Choroid plexus epithelial cell (primary cell): ENCODE measurements around the gene C2orf49.

Experiments used
- DNase-seq: peaks from one replicate; pipeline ENCODE4 v3.0.0-alpha.2; 2010; ENCODE audit warnings: low read depth
- H3K4me3 ChIP-seq: 2 replicates; pipeline ENCODE4 v1.5.1; 2011; ENCODE audit warnings: low read depth, mild to moderate bottlenecking, control low read depth, low read length, moderate library complexity
- TF ChIP-seq, protein P1 (sequence below): conservative IDR thresholded peaks from 2 replicates; pipeline ENCODE4 v1.5.1; 2011; ENCODE audit warnings: low read depth, mild to moderate bottlenecking, control low read depth, inconsistent platforms, low read length, moderate library complexity

Gene C2orf49

GRCh38 chr2:105382177-105382576 lies 44.8 kb downstream of the C2orf49 start:
- H3K4me3 ChIP-seq, result no peak overlapping the region
- DNase-seq, result no peak
- TF ChIP-seq, protein P1, sequence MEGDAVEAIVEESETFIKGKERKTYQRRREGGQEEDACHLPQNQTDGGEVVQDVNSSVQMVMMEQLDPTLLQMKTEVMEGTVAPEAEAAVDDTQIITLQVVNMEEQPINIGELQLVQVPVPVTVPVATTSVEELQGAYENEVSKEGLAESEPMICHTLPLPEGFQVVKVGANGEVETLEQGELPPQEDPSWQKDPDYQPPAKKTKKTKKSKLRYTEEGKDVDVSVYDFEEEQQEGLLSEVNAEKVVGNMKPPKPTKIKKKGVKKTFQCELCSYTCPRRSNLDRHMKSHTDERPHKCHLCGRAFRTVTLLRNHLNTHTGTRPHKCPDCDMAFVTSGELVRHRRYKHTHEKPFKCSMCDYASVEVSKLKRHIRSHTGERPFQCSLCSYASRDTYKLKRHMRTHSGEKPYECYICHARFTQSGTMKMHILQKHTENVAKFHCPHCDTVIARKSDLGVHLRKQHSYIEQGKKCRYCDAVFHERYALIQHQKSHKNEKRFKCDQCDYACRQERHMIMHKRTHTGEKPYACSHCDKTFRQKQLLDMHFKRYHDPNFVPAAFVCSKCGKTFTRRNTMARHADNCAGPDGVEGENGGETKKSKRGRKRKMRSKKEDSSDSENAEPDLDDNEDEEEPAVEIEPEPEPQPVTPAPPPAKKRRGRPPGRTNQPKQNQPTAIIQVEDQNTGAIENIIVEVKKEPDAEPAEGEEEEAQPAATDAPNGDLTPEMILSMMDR, result no peak

GRCh38 chr2:105383432-105384166 lies 46.3 kb downstream of the C2orf49 start:
- TF ChIP-seq, protein P1, result no peak
- H3K4me3 ChIP-seq, result no peak overlapping the region
- no peak for DNase-seq

- H3K4me3 ChIP-seq, result no peak overlapping the region
- no peak for DNase-seq
- TF ChIP-seq, protein P1, result no peak
Measured at GRCh38 chr2:105384216-105384615, 46.9 kb downstream of the C2orf49 start.

GRCh38 chr2:105384861-105385260 lies 47.5 kb downstream of the C2orf49 start:
- no peak overlapping the region for H3K4me3 ChIP-seq
- TF ChIP-seq, protein P1, result no peak
- DNase-seq, result no peak

DNA sequence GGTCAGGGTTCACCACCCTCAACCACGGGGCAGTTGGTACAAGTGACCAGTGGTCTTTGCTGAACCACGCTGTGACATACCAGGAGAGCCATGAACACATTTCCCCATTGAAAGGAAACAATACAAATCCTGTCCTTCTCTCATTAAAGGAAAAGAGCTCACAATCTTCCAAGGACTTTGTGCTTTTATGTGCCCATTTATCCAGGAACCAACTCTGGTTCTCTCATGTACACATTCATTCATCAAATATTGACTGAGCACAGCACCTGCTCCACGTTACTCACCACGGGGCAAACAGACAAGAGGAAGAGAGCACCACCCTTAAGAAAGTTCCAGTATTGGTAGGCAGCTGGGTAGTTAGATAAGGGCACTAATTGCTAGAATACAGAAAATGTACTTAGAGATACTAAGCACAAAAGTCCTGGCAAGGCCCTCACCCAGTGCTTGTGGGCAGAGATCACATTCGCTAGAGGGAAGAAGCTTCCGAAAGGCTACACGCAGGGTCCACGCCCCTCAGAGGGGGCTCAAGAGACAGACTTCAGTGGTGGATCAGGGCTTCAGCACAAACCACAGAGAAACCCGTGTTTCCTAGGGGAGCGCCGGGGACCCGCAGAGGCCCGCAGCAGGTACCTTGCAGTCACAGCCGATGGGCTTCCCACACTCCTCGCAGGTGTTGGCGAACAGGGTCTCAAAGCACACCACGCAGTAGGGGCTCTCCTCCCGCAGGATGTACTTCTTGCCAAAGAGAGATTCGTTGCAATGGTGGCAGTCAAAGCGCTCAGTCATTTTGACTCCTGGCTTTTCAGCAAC lies 48.6 kb downstream of the C2orf49 start:
- DNase-seq, result no peak
- TF ChIP-seq, protein P1, result no peak
- H3K4me3 ChIP-seq, result no peak overlapping the region

DNA sequence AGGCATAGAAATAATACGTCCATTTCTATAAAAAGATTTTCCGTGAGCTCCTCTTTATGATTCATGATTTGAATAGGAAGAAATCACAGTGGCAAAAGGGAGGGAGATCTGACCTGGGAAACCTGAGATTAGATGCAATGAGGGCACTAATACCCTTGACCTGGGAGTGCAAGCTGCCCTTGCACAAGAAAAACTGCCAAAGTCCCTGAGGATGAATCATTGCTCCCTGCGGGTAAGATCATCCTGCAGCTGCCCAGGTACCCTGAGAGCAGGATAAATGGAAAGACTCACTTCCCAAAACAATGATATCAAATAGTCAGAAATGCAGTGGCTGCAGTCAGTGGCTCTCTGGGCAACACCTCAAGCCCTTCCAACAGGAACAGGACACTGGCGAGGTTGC lies 49.9 kb downstream of the C2orf49 start:
- TF ChIP-seq, protein P1, result no peak
- H3K4me3 ChIP-seq, result no peak overlapping the region
- no peak for DNase-seq
